NCI-H1417 (cell line): ENCODE measurements around the gene FBXO30.

ENCODE experiments used
- DNase-seq, 3 experiments: peaks; one replicate each; lab custom pipeline; 2025; lab: John Stamatoyannopoulos, UW

FBXO30 gene

GRCh38 chr6:145814501-145815308 is at the start of gene FBXO30:
FBXO30 (minus strand) TSS chr6:145814795; CDS start chr6:145806405, 8,390 bp downstream.
- peak; percentile 89 to 98 (median 96) for DNase-seq

DNA sequence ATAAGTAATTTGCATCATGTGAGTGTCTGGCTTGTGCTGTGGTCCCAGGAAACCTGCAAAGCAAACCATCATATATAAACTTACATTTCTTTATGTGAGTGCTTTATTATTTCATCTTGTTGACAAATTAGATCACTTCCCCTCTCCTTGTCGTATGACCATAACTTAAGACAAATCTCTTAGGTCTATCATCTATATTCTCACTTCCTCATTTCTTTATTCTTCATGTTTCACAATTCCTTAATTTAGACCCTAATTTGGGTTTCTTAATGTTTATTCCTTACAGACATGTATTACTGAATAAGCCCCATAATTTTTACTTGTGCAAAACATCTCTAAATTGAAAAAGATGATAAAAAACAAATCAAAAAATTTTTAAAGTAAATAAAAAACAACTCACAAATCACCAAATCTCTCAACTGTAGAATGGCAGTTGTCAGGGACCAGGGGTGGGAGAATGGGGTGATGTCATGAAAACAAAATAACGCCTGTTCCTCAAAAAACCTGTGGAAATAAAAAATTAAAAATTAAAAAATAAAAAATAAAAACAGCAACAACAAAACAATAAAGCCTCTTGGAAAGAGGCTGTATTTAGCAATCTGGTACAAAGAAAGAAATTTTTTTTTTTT is 49.5 kb upstream of the FBXO30 start:
- DNase-seq: no peak

DNA sequence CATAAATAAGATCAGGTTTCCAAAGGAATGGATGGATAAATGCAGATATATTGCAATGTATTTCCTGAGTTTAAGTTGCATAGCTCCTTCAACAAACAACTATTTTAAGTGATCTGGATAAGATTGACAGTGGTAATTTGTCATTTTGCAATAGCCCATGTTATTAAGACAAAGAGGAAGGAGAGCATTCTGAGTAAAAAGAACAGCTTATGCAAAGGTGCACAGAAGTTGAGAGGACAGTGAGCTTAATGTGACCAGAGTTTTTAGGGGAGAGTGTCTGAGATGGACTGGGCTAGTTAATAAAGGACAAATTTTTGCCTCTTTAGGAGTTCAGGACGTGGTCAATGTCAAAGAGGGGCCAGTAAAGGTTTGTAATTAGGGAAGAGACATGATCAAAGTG is 48.8 kb upstream of the FBXO30 start:
- DNase-seq: no peak

- DNase-seq: no peak
These were observed 46.0 kb upstream of the FBXO30 start for GRCh38 chr6:145860562-145860961.

GRCh38 chr6:145850671-145851070 is 36.1 kb upstream of the FBXO30 start:
- no peak for DNase-seq

- DNase-seq: no peak
These were observed 33.9 kb upstream of the FBXO30 start for GRCh38 chr6:145848541-145848940.

DNA sequence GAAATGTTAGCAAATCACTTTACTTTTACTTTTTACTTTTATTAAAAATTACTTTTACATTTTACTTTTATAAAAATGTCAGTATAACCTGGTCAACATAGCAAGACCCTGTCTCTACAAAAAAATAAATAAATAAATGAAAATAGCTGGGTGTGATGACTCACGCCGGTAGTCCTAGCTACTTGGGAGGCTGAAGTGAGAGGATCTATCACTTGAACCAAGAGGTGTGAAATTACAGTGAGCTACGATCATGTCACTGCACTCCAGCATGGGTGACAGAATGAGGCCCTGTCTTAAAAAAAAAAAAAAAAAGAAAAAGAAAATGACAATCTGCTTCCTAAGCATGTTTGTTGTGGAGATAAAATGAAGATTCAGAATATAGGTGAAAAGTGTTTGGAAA is 31.0 kb upstream of the FBXO30 start:
- no peak for DNase-seq

- DNase-seq: no peak
These were observed 30.4 kb upstream of the FBXO30 start for GRCh38 chr6:145844933-145845540.

DNA sequence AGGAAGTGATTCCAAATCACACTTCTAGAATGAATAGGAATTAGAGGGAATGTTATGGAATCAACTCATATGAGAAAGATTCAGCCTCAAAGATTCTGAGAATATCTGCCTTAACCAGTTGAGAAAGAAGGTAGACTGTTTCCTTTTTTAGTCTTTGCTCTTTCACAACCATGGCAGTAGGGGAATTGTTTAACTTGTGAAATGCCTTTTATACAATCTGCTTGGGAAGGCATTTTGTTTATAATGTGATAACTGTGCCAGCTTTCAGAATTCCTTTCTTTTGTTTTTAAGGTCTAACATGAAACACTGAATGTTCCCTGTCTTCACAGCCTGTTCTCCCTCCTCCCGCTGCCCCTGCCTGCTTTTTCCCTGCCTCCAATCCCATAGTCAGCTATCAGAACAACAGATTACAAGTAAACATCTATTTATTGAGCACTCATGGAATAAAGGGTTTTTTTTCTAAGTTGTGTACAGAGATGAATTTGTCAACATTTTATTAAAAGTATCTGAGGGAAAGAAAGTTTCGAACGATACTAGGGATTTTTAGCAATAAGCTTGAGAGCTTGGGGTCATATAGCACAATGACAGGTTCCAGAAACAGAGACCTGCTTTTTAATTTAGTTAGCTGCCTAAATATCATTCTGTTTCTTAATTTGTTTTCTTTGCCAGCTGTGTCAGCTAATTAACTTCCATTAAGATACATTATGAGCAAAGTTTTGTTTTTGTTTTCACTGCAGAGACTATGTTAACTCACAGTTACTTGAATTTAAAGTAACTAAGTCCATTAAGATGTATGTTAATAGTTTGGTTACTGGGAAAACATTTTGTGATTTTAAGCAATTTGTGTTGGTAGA is 28.3 kb upstream of the FBXO30 start:
- DNase-seq: no peak

- no peak for DNase-seq
These were observed 27.1 kb upstream of the FBXO30 start for GRCh38 chr6:145841668-145842067.

- no peak for DNase-seq
These were observed 25.1 kb upstream of the FBXO30 start for GRCh38 chr6:145839653-145840052.

GRCh38 chr6:145838305-145838704 is 23.7 kb upstream of the FBXO30 start:
- DNase-seq: no peak

GRCh38 chr6:145836772-145837171 is 22.2 kb upstream of the FBXO30 start:
- DNase-seq: no peak

GRCh38 chr6:145836170-145836569 is 21.6 kb upstream of the FBXO30 start:
- no peak for DNase-seq

DNA sequence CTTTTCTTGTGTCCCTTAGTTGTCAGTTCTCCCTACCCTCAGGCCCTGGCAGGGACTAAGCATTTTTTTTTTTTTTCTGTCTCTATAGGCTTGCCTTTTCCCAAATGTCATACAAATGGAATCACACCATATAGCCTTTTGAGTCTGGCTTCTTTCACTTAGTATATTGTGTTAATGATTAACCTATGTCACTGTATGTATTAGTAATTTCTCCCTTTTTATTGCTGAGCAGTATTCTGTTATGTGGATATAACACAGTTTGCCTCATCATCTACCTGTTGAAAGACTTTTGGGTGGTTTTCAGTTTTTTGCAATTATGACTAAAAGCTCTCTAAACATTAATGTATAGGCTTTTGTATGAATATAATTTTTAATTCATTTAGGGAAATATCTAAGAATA is 16.0 kb upstream of the FBXO30 start:
- DNase-seq: no peak

- DNase-seq: no peak
These were observed 15.4 kb upstream of the FBXO30 start for GRCh38 chr6:145829950-145830349.

DNA sequence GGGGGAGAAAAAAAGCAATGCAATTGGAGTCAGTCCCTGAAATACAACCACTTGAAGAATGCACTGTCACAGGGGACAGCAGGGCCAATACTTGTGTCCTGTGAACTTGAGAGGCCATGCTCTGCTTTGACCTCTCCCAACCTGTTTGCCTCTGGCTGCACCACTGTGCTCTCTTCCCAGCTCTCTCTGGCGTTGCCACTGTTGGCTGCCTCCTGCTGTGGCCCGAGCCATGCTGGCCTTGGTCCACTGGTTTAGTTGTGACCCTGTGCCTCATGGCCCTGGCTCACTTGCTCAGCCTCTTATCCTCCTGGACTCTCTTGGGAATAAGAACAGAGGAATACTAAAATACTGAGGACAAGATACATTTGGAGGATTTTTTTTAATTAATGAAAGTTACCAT is 14.5 kb upstream of the FBXO30 start:
- no peak for DNase-seq

DNA sequence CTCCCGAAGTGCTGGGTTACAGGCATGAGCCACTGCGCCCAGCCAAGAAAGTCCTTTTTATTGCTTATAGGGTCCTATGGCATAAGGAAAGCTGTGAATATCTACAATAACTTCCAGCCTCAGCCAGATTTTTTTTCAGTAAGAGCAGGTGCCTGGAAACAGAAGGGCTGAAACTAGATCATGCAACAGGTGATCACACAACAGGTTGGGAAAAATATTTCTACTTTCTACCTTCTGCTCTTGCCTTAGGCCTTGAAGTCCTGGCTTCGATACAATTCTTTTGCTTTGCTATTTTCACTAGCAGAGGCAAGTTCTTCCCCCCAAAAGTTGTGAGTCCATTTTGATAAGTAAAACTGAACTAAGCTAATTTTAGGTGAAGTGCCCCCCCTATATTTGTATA is 9.7 kb upstream of the FBXO30 start:
- no peak for DNase-seq

- DNase-seq: no peak
These were observed 8.8 kb upstream of the FBXO30 start for GRCh38 chr6:145823328-145823944.

GRCh38 chr6:145822456-145822855 is 7.9 kb upstream of the FBXO30 start:
- no peak for DNase-seq

- DNase-seq: no peak
These were observed 5.4 kb upstream of the FBXO30 start for GRCh38 chr6:145819994-145820393.

GRCh38 chr6:145818796-145819195 is 4.2 kb upstream of the FBXO30 start:
- no peak for DNase-seq
